H1 (cell line): Measurements from ENCODE around the gene FAM193A. TPM values are rescaled to one million over a fixed set of nuclear protein-coding genes. Genes with fewer than 3 reads are reported as not detected.

Source experiments
- CBX8 ChIP-seq: fragments of 300-800, 300-1000 bp; sonication (generic); IDR thresholded peaks from 2 replicates; pipeline ENCODE4 v1.7.1; 2016; ENCODE audit warnings: low read depth, low read length, borderline replicate concordance
- CHD1 ChIP-seq: IDR thresholded peaks from 2 replicates; pipeline ENCODE4 v1.6.1; 2012; ENCODE audit warnings: low read depth, low read length, improper control_type of control experiment
- CHD7 ChIP-seq: fragments of 300-600 bp; sonication (generic); IDR thresholded peaks from 2 replicates; pipeline ENCODE4 v1.7.1; 2012; ENCODE audit warnings: low read length, moderate library complexity, mild to moderate bottlenecking, inconsistent platforms; ENCODE audit not compliant: insufficient replicate concordance
- NANOG ChIP-seq: IDR thresholded peaks from 2 replicates; pipeline ENCODE4 v1.6.1; 2011; ENCODE audit warnings: low read length, low read depth, mild to moderate bottlenecking, inconsistent platforms; ENCODE audit not compliant: insufficient read depth, poor library complexity, severe bottlenecking
- NRF1 ChIP-seq: IDR thresholded peaks from 2 replicates; pipeline ENCODE4 v1.6.1; 2011; ENCODE audit warnings: mild to moderate bottlenecking, low read depth, low read length, improper control_type of control experiment
- POLR2AphosphoS5 ChIP-seq: IDR thresholded peaks from 2 replicates; pipeline ENCODE4 v1.6.1; 2011; ENCODE audit warnings: low read depth, low read length
- POU5F1 ChIP-seq: IDR thresholded peaks from 2 replicates; pipeline ENCODE4 v1.6.1; 2011; ENCODE audit warnings: low read depth, mild to moderate bottlenecking, low read length, moderate library complexity
- RBBP5 ChIP-seq: IDR thresholded peaks from 2 replicates; pipeline ENCODE4 v1.7.1; 2012; ENCODE audit warnings: low read depth, mild to moderate bottlenecking, inconsistent platforms, low read length, moderate library complexity, borderline replicate concordance
- SP4 ChIP-seq: IDR thresholded peaks from 2 replicates; pipeline ENCODE4 v1.6.1; 2012; ENCODE audit warnings: low read length, inconsistent platforms
- YY1 ChIP-seq: IDR thresholded peaks from 2 replicates; pipeline ENCODE4 v1.6.1; 2011; ENCODE audit warnings: low read depth, mild to moderate bottlenecking, low read length
- polyA plus RNA-seq, 7 experiments: library from polyadenylated mRNA; depleted of rRNA in 3 of 7; stranded (reverse) in 5 of 7; unstranded in 2 of 7; fragments of >200 nt in 5 of 7; fragments of 200-250 nt in 2 of 7; gene quantifications; 1 replicate in 5 of 7; 2 replicates in 1 of 7; 4 replicates in 1 of 7; pipeline versions ENCODE4 v1.2.1 to v1.2.3, GENCODE V29; 2011 to 2013; ENCODE audit warnings: missing spikeins in 2 of 7, mixed read lengths in 2 of 7
- total RNA-seq: library from RNA; stranded (reverse); fragmentation: NEBNext Ultra II Directional; extraction: Animal tissue kit (Norgen Biotek cat#: 25700); gene quantifications from 2 replicates; pipeline ENCODE4 v1.2.1, GENCODE V29; 2021

FAM193A gene
- total and polyA plus RNA-seq, 2 of the 8 experiments (the other 6 are each of a cell fraction or from before 2014, with no cell fraction given) = 8.7 to 26.2 TPM

- TF ChIP-seq CHD7 (no peak), POU5F1 (no peak), POLR2AphosphoS5 (no peak), CHD1 (no peak), NRF1 (no peak), NANOG (no peak), RBBP5 (no peak), YY1 (no peak), CBX8 (no peak), SP4 (no peak)
- TF ChIP-seq, all 59 proteins: peak for 0
These were observed 199.4 kb downstream of the FAM193A start (continued) for GRCh38 chr4:2735869-2736268.
